OCI-LY1 (cell line): ENCODE data around the gene ARHGAP10.

ENCODE experiments used
- H2AFZ ChIP-seq: fragments of 200-600 bp; sonication (generic), shearing (Covaris generic); 2 replicates; pipeline ENCODE4 v1.6.0; 2014; ENCODE audit warnings: antibody characterized with exemption, mild to moderate bottlenecking, low read length
- H3F3A ChIP-seq: fragments of 200-600 bp; sonication (generic), shearing (Covaris generic); 2 replicates; pipeline ENCODE4 v1.6.0; 2014; ENCODE audit warnings: mild to moderate bottlenecking, antibody characterized with exemption, low read length, moderate library complexity; ENCODE audit not compliant: insufficient read depth
- H3K27ac ChIP-seq: fragments of 200-600 bp; sonication (generic); 2 replicates; pipeline ENCODE4 v1.5.1; 2014; ENCODE audit warnings: low read length, mixed run types, mild to moderate bottlenecking, low read depth; ENCODE audit not compliant: poor library complexity, severe bottlenecking
- H3K27me3 ChIP-seq: fragments of 200-600 bp; sonication (generic); 2 replicates; pipeline ENCODE4 v1.6.0; 2014; ENCODE audit warnings: antibody characterized with exemption, mild to moderate bottlenecking, low read length, moderate library complexity; ENCODE audit not compliant: insufficient read depth
- H3K36me3 ChIP-seq: fragments of 200-600 bp; sonication (generic); 2 replicates; pipeline ENCODE4 v1.6.1; 2014; ENCODE audit warnings: mild to moderate bottlenecking, antibody characterized with exemption, low read length, moderate library complexity, mixed read lengths; ENCODE audit not compliant: insufficient read depth
- H3K4me1 ChIP-seq: fragments of 200-600 bp; sonication (generic); 2 replicates; pipeline ENCODE4 v1.5.1; 2014; ENCODE audit warnings: mild to moderate bottlenecking, low read length, moderate library complexity; ENCODE audit not compliant: insufficient read depth, severe bottlenecking
- H3K4me2 ChIP-seq: fragments of 200-600 bp; sonication (generic), shearing (Covaris generic); 2 replicates; pipeline ENCODE4 v1.6.1; 2014; ENCODE audit warnings: low read length
- H3K4me3 ChIP-seq: fragments of 200-600 bp; sonication (generic); 2 replicates; pipeline ENCODE4 v1.5.1; 2014; ENCODE audit warnings: low read length, low read depth, mild to moderate bottlenecking, mixed read lengths; ENCODE audit not compliant: poor library complexity, severe bottlenecking
- H3K79me2 ChIP-seq: fragments of 200-600 bp; shearing (Covaris generic); 2 replicates; pipeline ENCODE4 v1.6.1; 2016; ENCODE audit warnings: mixed run types, low read length, mixed read lengths; ENCODE audit not compliant: insufficient read depth
- H3K9ac ChIP-seq: fragments of 200-600 bp; sonication (generic), shearing (Covaris generic); 2 replicates; pipeline ENCODE4 v1.6.1; 2014; ENCODE audit warnings: mild to moderate bottlenecking, low read length, mixed read lengths
- H3K9me2 ChIP-seq: fragments of 200-600 bp; sonication (generic), shearing (Covaris generic); 2 replicates; pipeline ENCODE4 v1.6.1; 2014; ENCODE audit warnings: low read depth, mild to moderate bottlenecking, low read length, mixed read lengths
- H3K9me3 ChIP-seq: fragments of 200-600 bp; shearing (Covaris generic); 2 replicates; pipeline ENCODE4 v1.6.1; 2014; ENCODE audit warnings: low read length, mixed read lengths
- H4K20me1 ChIP-seq: fragments of 200-600 bp; sonication (generic), shearing (Covaris generic); 2 replicates; pipeline ENCODE4 v1.6.0; 2016; ENCODE audit warnings: mild to moderate bottlenecking, low read length; ENCODE audit not compliant: insufficient read depth
- CTCF ChIP-seq: fragments of 200-600 bp; sonication (generic), shearing (Covaris generic); IDR thresholded peaks from 2 replicates; pipeline ENCODE4 v1.5.1; 2017; ENCODE audit warnings: mild to moderate bottlenecking, antibody characterized with exemption, low read length, moderate library complexity, mixed read lengths
- EZH2 ChIP-seq: fragments of 200-600 bp; sonication (generic), shearing (Covaris generic); IDR thresholded peaks from 2 replicates; pipeline ENCODE4 v1.8.0; 2017; ENCODE audit warnings: borderline replicate concordance, mixed run types, mild to moderate bottlenecking, antibody characterized with exemption, low read length, moderate library complexity, mixed read lengths

ARHGAP10 gene

GRCh38 chr4:147964266-147964880 lies 232.5 kb downstream of the ARHGAP10 start:
- H3F3A ChIP-seq = no peaks in the 10 kb centered on the region
- no peaks in the 10 kb centered on the region for H3K9me2 ChIP-seq
- H4K20me1 ChIP-seq = no peaks in the 10 kb centered on the region
- no peaks in the 10 kb centered on the region for H3K36me3 ChIP-seq
- H3K4me3 ChIP-seq = no peak overlapping the region
- 0 out of 2 replicates have a peak, but pooled peaks cover 4% of the 10 kb centered on the region for H3K27me3 ChIP-seq
- H3K79me2 ChIP-seq = no peaks in the 10 kb centered on the region
- H3K9ac ChIP-seq = no peak overlapping the region
- H3K27ac ChIP-seq = no peak overlapping the region
- no peak overlapping the region for H2AFZ ChIP-seq
- H3K4me2 ChIP-seq = no peak overlapping the region
- H3K4me1 ChIP-seq = no peaks in the 10 kb centered on the region
- no peaks in the 10 kb centered on the region for H3K9me3 ChIP-seq
- TF ChIP-seq EZH2 (no peak), CTCF (no peak)

- H4K20me1 ChIP-seq = no peaks in the 10 kb centered on the region
- no peaks in the 10 kb centered on the region for H3K36me3 ChIP-seq
- H3K79me2 ChIP-seq = no peaks in the 10 kb centered on the region
- no peak for TF ChIP-seq CTCF
- TF ChIP-seq EZH2 = no peak
- no peak overlapping the region for H3K4me2 ChIP-seq
- no peak overlapping the region for H2AFZ ChIP-seq
- H3K4me1 ChIP-seq = no peaks in the 10 kb centered on the region
- no peak overlapping the region for H3K9ac ChIP-seq
- no peaks in the 10 kb centered on the region for H3F3A ChIP-seq
- H3K27me3 ChIP-seq = 0 out of 2 replicates have a peak, but pooled peaks cover 4% of the 10 kb centered on the region
- no peak overlapping the region for H3K27ac ChIP-seq
- H3K4me3 ChIP-seq = no peak overlapping the region
- H3K9me3 ChIP-seq = no peaks in the 10 kb centered on the region
- H3K9me2 ChIP-seq = no peaks in the 10 kb centered on the region
These were observed 233.2 kb downstream of the ARHGAP10 start for GRCh38 chr4:147965056-147965455.

- H3K9me2 ChIP-seq = no peaks in the 10 kb centered on the region
- no peaks in the 10 kb centered on the region for H3K36me3 ChIP-seq
- no peak overlapping the region for H3K27ac ChIP-seq
- H3K4me3 ChIP-seq = no peak overlapping the region
- no peaks in the 10 kb centered on the region for H4K20me1 ChIP-seq
- H2AFZ ChIP-seq = no peak overlapping the region
- no peak overlapping the region for H3K9ac ChIP-seq
- no peaks in the 10 kb centered on the region for H3F3A ChIP-seq
- H3K4me1 ChIP-seq = no peaks in the 10 kb centered on the region
- TF ChIP-seq EZH2 = no peak
- H3K27me3 ChIP-seq = 0 out of 2 replicates have a peak, but pooled peaks cover 4% of the 10 kb centered on the region
- H3K9me3 ChIP-seq = no peaks in the 10 kb centered on the region
- no peak overlapping the region for H3K4me2 ChIP-seq
- H3K79me2 ChIP-seq = no peaks in the 10 kb centered on the region
These were observed 234.0 kb downstream of the ARHGAP10 start for GRCh38 chr4:147965873-147966272.

- no peaks in the 10 kb centered on the region for H3K36me3 ChIP-seq
- H4K20me1 ChIP-seq = no peaks in the 10 kb centered on the region
- H3K27me3 ChIP-seq = no peaks in the 10 kb centered on the region
- H3K9ac ChIP-seq = no peak overlapping the region
- no peaks in the 10 kb centered on the region for H3K79me2 ChIP-seq
- H3F3A ChIP-seq = no peaks in the 10 kb centered on the region
- TF ChIP-seq CTCF = no peak
- no peak for TF ChIP-seq EZH2
- H3K4me2 ChIP-seq = no peak overlapping the region
- H3K9me2 ChIP-seq = no peaks in the 10 kb centered on the region
- H3K27ac ChIP-seq = no peak overlapping the region
- no peak overlapping the region for H2AFZ ChIP-seq
- H3K9me3 ChIP-seq = no peaks in the 10 kb centered on the region
- no peak overlapping the region for H3K4me3 ChIP-seq
- H3K4me1 ChIP-seq = no peaks in the 10 kb centered on the region
These were observed 236.8 kb downstream of the ARHGAP10 start for GRCh38 chr4:147968641-147969040.
